Fibroblast of skin of right biceps (primary cell): ENCODE measurements around the gene RAP1GDS1.
"Not testable (repeated sequence)": the region's sequence is repeated elsewhere in the genome, so short reads cannot be mapped to it uniquely, and the experiment has no call there.

ENCODE experiments used
- DNase-seq: peaks from one replicate; pipeline ENCODE4 v3.0.0-alpha.2; 2013

The RAP1GDS1 gene

GRCh38 chr4:98444371-98444770 is 183.2 kb downstream of the RAP1GDS1 start:
- DNase-seq: no peak

GRCh38 chr4:98446499-98447375 is 185.6 kb downstream of the RAP1GDS1 start:
- no peak for DNase-seq

- no peak for DNase-seq
Observed at GRCh38 chr4:98447648-98448047, 186.5 kb downstream of the RAP1GDS1 start.

- no peak for DNase-seq
Observed at GRCh38 chr4:98448908-98449307, 187.7 kb downstream of the RAP1GDS1 start.

- DNase-seq: no peak
Observed at GRCh38 chr4:98452091-98452490, 190.9 kb downstream of the RAP1GDS1 start.

GRCh38 chr4:98457422-98457821 is 196.2 kb downstream of the RAP1GDS1 start:
- not testable (repeated sequence) for DNase-seq

GRCh38 chr4:98461121-98461865 is 200.1 kb downstream of the RAP1GDS1 start:
- peak; percentile 43 for DNase-seq

GRCh38 chr4:98462487-98462886 is 201.3 kb downstream of the RAP1GDS1 start:
- DNase-seq: no peak

- peak; percentile 41 for DNase-seq
Observed at GRCh38 chr4:98466868-98467599, 205.8 kb downstream of the RAP1GDS1 start.

GRCh38 chr4:98467627-98468072 is 206.5 kb downstream of the RAP1GDS1 start:
- DNase-seq: peak; percentile 89

GRCh38 chr4:98468709-98469108 is 207.5 kb downstream of the RAP1GDS1 start:
- DNase-seq: peak; percentile 30

- DNase-seq: no peak
Observed at GRCh38 chr4:98469771-98470170, 208.6 kb downstream of the RAP1GDS1 start.

- no peak for DNase-seq
Observed at GRCh38 chr4:98470366-98470765, 209.2 kb downstream of the RAP1GDS1 start.

- no peak for DNase-seq
Observed at GRCh38 chr4:98470831-98471230, 209.6 kb downstream of the RAP1GDS1 start.

- DNase-seq: no peak
Observed at GRCh38 chr4:98473046-98473445, 211.9 kb downstream of the RAP1GDS1 start.

GRCh38 chr4:98474408-98474844 is 213.2 kb downstream of the RAP1GDS1 start:
- DNase-seq: peak; percentile 81

- DNase-seq: no peak
Observed at GRCh38 chr4:98476891-98477290, 215.7 kb downstream of the RAP1GDS1 start.

- DNase-seq: not testable (repeated sequence)
Observed at GRCh38 chr4:98479590-98479989, 218.4 kb downstream of the RAP1GDS1 start.

GRCh38 chr4:98480535-98480934 is 219.4 kb downstream of the RAP1GDS1 start:
- no peak for DNase-seq

- no peak for DNase-seq
Observed at GRCh38 chr4:98481167-98481566, 220.0 kb downstream of the RAP1GDS1 start.

- no peak for DNase-seq
Observed at GRCh38 chr4:98482503-98482846, 221.3 kb downstream of the RAP1GDS1 start.

- DNase-seq: peak; percentile 73
Observed at GRCh38 chr4:98482847-98483806, 221.9 kb downstream of the RAP1GDS1 start.
